Smooth muscle cell (in vitro differentiated cells): ENCODE results near the gene FLVCR2. TPM values are rescaled to one million over a fixed set of nuclear protein-coding genes. Genes with fewer than 3 reads are reported as not detected.

ENCODE experiments used
- DNase-seq: peaks from one replicate; lab custom pipeline; 2025; ENCODE audit not compliant: unreplicated experiment; lab: John Stamatoyannopoulos, UW
- H2AFZ ChIP-seq: fragments of 200-600 bp; sonication (generic); 2 replicates; pipeline ENCODE4 v1.6.0; 2016; ENCODE audit warnings: antibody characterized with exemption, low read depth, mild to moderate bottlenecking
- H3F3A ChIP-seq: fragments of 200-600 bp; sonication (generic); 2 replicates; pipeline ENCODE4 v1.6.0; 2017; ENCODE audit warnings: antibody characterized with exemption, low read depth
- H3K27ac ChIP-seq: fragments of 200-600 bp; sonication (generic); 2 replicates; pipeline ENCODE4 v1.5.1; 2016; ENCODE audit warnings: low read depth, mild to moderate bottlenecking
- H3K27me3 ChIP-seq: fragments of 200-600 bp; sonication (generic); 2 replicates; pipeline ENCODE4 v1.6.1; 2016; ENCODE audit warnings: low read depth, mild to moderate bottlenecking
- H3K36me3 ChIP-seq: fragments of 200-600 bp; sonication (generic); 2 replicates; pipeline ENCODE4 v1.5.1; 2016; ENCODE audit warnings: low read depth
- H3K4me1 ChIP-seq: fragments of 200-600 bp; sonication (generic); 2 replicates; pipeline ENCODE4 v1.5.1; 2016; ENCODE audit warnings: low read depth
- H3K4me2 ChIP-seq: fragments of 200-600 bp; sonication (generic); 2 replicates; pipeline ENCODE4 v1.6.0; 2016; ENCODE audit warnings: mild to moderate bottlenecking
- H3K4me3 ChIP-seq: fragments of 200-600 bp; sonication (generic); 2 replicates; pipeline ENCODE4 v1.5.1; 2016; ENCODE audit warnings: mild to moderate bottlenecking
- H3K79me2 ChIP-seq: fragments of 200-600 bp; sonication (generic); 2 replicates; pipeline ENCODE4 v1.6.0; 2016; ENCODE audit warnings: low read depth, mild to moderate bottlenecking
- H3K9ac ChIP-seq: fragments of 200-600 bp; sonication (generic); 2 replicates; pipeline ENCODE4 v1.6.0; 2016; ENCODE audit warnings: low read depth
- H3K9me3 ChIP-seq: fragments of 200-600 bp; sonication (generic); replicated peaks from 2 replicates; pipeline ENCODE4 v1.5.1; 2016; ENCODE audit warnings: low read depth
- H4K20me1 ChIP-seq: fragments of 200-600 bp; sonication (generic); 2 replicates; pipeline ENCODE4 v1.6.0; 2016; ENCODE audit warnings: low read depth
- WGBS: methylation state at CpG from one replicate; pipeline ENCODE4 v1.1.7; 2016; ENCODE audit warnings: low lambda C conversion rate; 5-methylcytosine and 5-hydroxymethylcytosine counted together
- polyA plus RNA-seq: library from polyadenylated mRNA; unstranded; fragments of >200 nt; fragmentation: Nextera tagmentation; extraction: Ambion mirVana; gene quantifications from 2 replicates; pipeline ENCODE4 v1.2.1, GENCODE V29; 2016
- total RNA-seq: library from RNA; depleted of rRNA; stranded (reverse); fragments of >200 nt; gene quantifications from 2 replicates; pipeline ENCODE4 v1.2.3, GENCODE V29; 2014
- TF ChIP-seq, protein P1 (sequence below): fragments of 200-600 bp; sonication (generic); IDR thresholded peaks from 2 replicates; pipeline ENCODE4 v1.5.1; 2017; ENCODE audit warnings: borderline replicate concordance, mild to moderate bottlenecking, antibody characterized with exemption; ENCODE audit not compliant: insufficient read depth, poor library complexity, severe bottlenecking

FLVCR2 gene
- total and polyA plus RNA-seq, 2 experiments from 2014 or later, result 3.0 to 13.3 TPM

DNA sequence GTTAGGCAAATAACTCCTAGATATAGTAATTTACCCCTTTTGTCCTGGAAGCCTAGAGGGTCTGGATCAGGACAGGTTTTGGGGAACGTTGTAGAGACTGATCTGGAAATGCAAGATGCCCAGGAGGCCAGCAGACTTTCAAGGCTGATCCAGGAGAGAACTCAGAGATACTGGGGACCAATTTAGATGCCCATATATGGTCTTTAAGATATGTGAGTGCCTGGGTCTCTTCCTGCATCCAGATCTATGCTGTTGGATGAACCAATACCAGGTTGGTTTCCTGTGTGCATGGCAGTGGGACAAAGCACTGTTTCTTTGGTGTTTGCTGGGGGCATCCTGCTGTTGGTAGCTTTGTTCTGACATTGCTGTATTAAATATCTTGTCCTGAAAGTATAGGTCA is 76.8 kb downstream of the FLVCR2 start:
- 5% methylated on average over 1 of the region's 1 CpG for WGBS
- no peak for DNase-seq
- Histone ChIP-seq H3K9me3 (no peaks in the 10 kb centered on the region), H3K4me1 (peaks cover 5% of the 10 kb centered on the region), H3K9ac (no peak overlapping the region), H3K27ac (no peak overlapping the region), H3K79me2 (peaks cover 7% of the 10 kb centered on the region), H2AFZ (no peak overlapping the region), H3K27me3 (no peaks in the 10 kb centered on the region), H4K20me1 (no peaks in the 10 kb centered on the region), H3K4me2 (no peak overlapping the region), H3F3A (no peaks in the 10 kb centered on the region), H3K4me3 (no peak overlapping the region), H3K36me3 (peaks cover 5% of the 10 kb centered on the region)
- TF ChIP-seq, protein P1, sequence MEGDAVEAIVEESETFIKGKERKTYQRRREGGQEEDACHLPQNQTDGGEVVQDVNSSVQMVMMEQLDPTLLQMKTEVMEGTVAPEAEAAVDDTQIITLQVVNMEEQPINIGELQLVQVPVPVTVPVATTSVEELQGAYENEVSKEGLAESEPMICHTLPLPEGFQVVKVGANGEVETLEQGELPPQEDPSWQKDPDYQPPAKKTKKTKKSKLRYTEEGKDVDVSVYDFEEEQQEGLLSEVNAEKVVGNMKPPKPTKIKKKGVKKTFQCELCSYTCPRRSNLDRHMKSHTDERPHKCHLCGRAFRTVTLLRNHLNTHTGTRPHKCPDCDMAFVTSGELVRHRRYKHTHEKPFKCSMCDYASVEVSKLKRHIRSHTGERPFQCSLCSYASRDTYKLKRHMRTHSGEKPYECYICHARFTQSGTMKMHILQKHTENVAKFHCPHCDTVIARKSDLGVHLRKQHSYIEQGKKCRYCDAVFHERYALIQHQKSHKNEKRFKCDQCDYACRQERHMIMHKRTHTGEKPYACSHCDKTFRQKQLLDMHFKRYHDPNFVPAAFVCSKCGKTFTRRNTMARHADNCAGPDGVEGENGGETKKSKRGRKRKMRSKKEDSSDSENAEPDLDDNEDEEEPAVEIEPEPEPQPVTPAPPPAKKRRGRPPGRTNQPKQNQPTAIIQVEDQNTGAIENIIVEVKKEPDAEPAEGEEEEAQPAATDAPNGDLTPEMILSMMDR, result no peak

DNA sequence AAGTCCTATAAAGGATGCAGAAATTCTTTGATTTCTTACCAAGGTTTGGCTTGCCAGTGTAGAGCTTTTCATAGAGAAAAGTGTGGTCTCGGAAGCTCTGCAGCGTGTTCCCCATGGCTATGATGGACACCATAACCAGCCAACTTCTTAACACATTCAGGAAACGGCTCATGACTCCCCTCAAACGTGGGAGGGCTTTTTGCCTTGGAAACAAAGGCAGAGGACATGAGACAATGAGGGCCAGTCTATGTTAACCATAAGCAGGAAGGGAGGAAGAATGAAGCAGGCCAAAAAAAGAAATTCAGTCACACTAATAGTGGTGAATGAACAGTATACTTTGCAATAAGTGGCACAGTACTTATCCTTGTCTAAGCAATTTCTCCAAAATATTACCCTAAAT is 78.9 kb downstream of the FLVCR2 start:
- 92% methylated on average over 4 of the region's 4 CpGs for WGBS
- H3K4me1 ChIP-seq, result peaks cover 13% of the 10 kb centered on the region
- TF ChIP-seq, protein P1, result no peak

DNA sequence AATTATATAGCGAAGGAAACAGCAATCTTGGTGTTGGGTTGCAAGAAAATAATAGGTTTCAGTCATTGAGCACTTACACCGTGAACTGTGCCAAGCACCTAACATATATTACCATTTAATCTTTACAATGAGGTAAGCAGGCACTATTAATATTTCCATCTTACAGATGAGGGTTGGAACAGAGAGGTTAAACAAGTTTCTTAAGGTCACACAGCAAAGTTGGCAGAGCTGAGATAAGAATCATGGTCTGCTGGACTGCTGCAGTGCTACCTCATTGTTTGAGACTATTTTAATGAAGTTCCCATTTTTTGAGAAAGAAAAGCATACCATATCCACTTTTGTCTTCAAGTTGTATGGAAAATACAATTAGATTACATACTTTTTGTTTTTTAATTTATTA is 80.5 kb downstream of the FLVCR2 start:
- Histone ChIP-seq H3K27ac (no peak overlapping the region), H3K4me1 (peaks cover 13% of the 10 kb centered on the region), H4K20me1 (no peaks in the 10 kb centered on the region), H3K27me3 (no peaks in the 10 kb centered on the region), H3K4me3 (no peak overlapping the region), H3K79me2 (peaks cover 22% of the 10 kb centered on the region), H3K9ac (no peak overlapping the region), H2AFZ (no peak overlapping the region), H3K9me3 (no peaks in the 10 kb centered on the region), H3K4me2 (no peak overlapping the region), H3K36me3 (no peaks in the 10 kb centered on the region), H3F3A (no peaks in the 10 kb centered on the region)
- WGBS, result 94% methylated on average over 2 of the region's 2 CpGs
- DNase-seq, result no peak
- TF ChIP-seq, protein P1, result no peak

More for the DNA sequence above, 78.9 kb downstream of the FLVCR2 start:
- H3K9ac ChIP-seq, result no peak overlapping the region
- no peak for DNase-seq
- no peak overlapping the region for H3K27ac ChIP-seq
- H3K4me3 ChIP-seq, result no peak overlapping the region
- H3K9me3 ChIP-seq, result no peaks in the 10 kb centered on the region
- no peak overlapping the region for H2AFZ ChIP-seq
- no peaks in the 10 kb centered on the region for H3F3A ChIP-seq
- no peak overlapping the region for H3K4me2 ChIP-seq
- H3K27me3 ChIP-seq, result no peaks in the 10 kb centered on the region
- no peaks in the 10 kb centered on the region for H4K20me1 ChIP-seq
- H3K79me2 ChIP-seq, result peaks cover 15% of the 10 kb centered on the region
- no peaks in the 10 kb centered on the region for H3K36me3 ChIP-seq

DNA sequence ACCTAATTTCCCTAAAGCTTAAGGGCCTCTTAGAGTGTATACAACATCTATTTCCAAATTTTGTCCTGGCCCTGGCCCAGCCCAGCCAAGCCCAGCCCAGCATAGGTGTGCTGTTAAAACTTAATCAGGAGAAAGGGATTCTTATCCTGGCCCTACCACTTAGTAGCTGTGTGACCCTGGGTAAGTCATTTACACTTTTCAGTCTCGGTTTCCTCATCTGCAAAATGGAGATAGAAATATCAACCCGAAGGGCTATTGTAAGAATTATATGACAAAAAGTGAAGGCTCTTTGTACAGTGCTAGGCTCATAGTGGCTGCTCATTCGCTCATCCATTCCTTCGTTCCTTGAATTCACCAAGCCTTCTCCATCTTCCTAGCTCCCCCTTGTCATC is 81.8 kb downstream of the FLVCR2 start:
- WGBS, result 18% methylated on average over 4 of the region's 4 CpGs
- Histone ChIP-seq H3K9ac (peak overlapping the region; percentile 90), H4K20me1 (no peaks in the 10 kb centered on the region), H3K9me3 (no peaks in the 10 kb centered on the region), H3K27me3 (no peaks in the 10 kb centered on the region), H3K4me1 (peaks cover 13% of the 10 kb centered on the region), H3K36me3 (no peaks in the 10 kb centered on the region), H3K79me2 (peaks cover 22% of the 10 kb centered on the region), H3K4me2 (peak overlapping the region; percentile 92), H3K27ac (peak overlapping the region; percentile 84), H3K4me3 (peak overlapping the region; percentile 87), H2AFZ (peak overlapping the region; percentile 95), H3F3A (no peaks in the 10 kb centered on the region)
- TF ChIP-seq, protein P1, result no peak
- no peak for DNase-seq
